DMS114 treated with DMSO at 0.1 percent for 48 hours (cell line): ENCODE measurements around the gene NTN1.
"Not testable (repeated sequence)": the region's sequence is repeated elsewhere in the genome, so short reads cannot be mapped to it uniquely, and the experiment has no call there.

Source experiments
- DNase-seq: peaks from one replicate; lab custom pipeline; 2025; ENCODE audit not compliant: unreplicated experiment; lab: John Stamatoyannopoulos, UW

Gene NTN1

DNA sequence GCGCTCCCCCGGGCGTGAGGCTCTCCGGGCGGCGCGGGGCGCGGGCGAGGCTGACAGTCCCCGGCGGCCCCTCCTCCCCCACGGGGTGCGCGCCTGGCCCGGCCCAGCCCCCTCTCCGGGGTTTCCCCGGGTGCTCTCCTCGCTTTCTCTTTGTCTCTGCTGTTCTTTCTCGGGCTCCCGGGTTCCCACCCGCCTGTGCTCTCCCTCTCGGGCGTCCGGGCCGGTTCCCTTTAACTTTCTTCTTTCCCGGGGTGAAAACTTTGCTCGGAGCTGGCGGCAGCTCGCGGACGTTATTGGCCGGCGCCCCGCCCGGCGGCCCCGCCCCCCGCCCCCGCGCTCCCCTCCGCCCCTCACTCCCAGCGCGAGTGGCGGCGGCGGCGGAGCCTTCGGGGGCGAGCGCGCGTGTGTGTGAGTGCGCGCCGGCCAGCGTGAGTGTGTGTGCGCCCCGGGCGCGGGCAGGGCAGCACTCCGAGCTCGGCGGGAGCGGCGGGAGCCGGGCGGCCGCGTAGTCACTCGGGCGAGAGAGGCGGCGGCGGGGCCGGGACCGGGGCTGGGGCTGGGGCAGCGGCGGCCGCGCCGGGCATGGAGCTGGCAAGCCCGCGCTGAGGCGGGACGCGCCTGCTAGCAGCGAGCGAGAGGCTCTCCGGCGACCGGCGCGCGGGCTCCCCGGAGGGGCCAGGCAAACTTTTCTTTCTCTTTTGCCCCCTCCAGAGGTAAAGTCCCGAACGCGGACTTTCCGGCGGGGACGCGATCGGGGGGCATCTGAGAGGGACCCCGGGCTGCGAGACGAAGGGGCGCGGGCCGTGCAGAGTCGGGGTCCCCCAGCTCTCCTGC is at the start of gene NTN1:
Gene NTN1 (plus strand): TSS at position 353 of the 834 bp plus-strand sequence. CDS start 864 bp downstream, outside the sequence.
- no peak for DNase-seq

DNA sequence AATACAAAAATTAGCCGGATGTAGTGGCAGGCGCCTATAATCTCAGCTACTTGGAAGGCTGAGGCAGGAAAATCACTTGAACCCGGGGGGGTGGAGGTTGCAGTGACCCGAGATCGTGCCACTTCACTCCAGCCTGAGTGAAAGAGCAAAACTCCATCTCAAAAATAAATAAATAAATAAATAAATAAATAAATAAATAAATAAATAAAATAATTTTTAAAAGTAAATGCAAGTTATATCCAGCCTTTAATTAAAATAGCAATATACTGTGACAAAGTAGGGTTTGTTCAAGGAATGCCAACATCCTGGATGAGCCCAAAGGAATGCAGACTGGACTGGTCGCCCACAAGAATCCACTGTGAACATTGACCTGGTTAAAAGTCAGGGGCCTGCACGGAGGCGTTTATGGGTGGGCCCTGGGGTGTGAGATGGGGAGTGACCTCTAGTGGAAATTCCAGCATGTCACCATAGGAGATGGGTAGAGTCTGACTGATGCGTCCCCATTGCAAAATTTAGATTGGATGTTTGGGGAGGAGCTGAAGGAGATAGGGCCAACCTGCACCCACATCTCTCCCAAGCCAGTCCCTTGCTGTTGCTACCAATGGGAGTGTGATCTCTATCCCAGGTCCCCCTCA is 46.1 kb upstream of the NTN1 start:
- DNase-seq: no peak

GRCh38 chr17:8976638-8977037 is 44.7 kb upstream of the NTN1 start:
- DNase-seq: no peak

- no peak for DNase-seq
Measured at GRCh38 chr17:8979715-8980114, 41.6 kb upstream of the NTN1 start.

DNA sequence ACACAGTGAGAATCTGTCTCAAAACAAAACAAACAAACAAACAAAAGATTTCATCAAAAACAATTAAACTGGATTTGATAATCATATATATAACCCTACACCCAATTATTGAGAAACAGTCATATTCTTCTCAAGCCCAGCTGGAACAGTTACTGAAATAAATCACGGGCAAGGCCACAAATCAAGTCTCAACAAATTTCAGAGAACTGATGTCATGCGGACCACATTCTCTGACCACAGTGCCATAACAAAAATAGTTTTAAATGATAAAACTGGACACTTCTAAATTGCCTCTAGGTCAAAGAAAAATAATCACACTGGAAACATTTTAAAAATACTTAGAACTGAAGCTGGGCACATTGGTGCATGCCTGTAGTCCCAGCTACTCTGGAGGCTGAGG is 39.9 kb upstream of the NTN1 start:
- no peak for DNase-seq

- DNase-seq: not testable (repeated sequence)
Measured at GRCh38 chr17:8984225-8984624, 37.1 kb upstream of the NTN1 start.

- no peak for DNase-seq
Measured at GRCh38 chr17:8985054-8985701, 36.1 kb upstream of the NTN1 start.

DNA sequence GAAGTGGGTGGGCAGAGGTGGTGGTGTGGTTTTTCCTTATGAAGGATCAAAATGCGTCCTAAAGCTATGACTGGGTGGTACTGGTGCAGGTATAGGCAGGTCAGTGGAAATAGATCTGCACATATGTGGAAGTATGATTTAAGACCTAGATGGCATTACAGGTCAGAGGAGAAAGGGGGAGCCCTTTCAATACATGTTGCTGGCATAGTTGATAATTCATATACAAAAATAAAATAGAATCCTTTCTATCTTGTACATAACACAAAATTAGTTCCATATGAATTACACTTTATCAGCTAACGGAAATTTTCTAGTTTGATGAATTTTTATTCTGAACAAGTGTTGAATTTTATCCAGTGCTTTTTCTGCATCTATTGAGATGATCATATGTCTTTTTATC is 35.0 kb upstream of the NTN1 start:
- DNase-seq: no peak

DNA sequence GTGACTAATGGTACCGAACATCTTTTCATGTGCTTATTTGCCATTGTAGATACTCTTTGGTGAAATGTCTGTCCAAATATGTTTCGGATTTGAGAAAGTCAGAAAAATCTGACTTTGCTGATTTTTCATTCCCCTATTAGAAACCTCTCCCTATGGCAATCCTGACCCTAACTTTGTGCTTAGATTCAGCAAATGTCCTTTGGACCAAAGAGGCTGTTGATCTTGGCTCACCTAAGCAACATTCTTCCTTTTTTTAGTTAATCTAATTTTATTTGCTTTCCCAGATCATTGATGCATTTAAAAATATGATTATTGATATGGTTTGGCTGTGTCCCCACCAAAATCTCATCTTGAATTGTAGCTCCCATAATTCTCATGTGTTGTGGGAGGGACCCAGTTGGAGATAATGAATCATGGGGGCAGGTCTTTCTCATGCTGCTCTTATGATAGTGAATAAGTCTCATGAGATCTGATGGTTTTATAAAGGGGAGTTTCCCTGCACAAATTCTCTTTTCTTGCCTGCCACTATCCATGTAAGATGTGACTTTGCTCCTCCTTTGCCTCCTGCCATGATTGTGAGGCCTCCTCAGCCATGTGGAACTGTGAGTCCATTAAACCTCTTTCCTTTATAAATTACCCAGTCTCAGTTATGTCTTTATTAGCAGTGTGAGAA is 32.9 kb upstream of the NTN1 start:
- not testable (repeated sequence) for DNase-seq

GRCh38 chr17:8991514-8992285 is 29.6 kb upstream of the NTN1 start:
- peak; percentile 10 for DNase-seq

GRCh38 chr17:8994319-8994718 is 27.0 kb upstream of the NTN1 start:
- DNase-seq: peak; percentile 20

- no peak for DNase-seq
Measured at GRCh38 chr17:8995711-8996110, 25.6 kb upstream of the NTN1 start.

GRCh38 chr17:8997994-8998628 is 23.2 kb upstream of the NTN1 start:
- DNase-seq: peak; percentile 57

GRCh38 chr17:9001559-9001958 is 19.8 kb upstream of the NTN1 start:
- DNase-seq: no peak

- DNase-seq: no peak
Measured at GRCh38 chr17:9002227-9002605, 19.1 kb upstream of the NTN1 start.

DNA sequence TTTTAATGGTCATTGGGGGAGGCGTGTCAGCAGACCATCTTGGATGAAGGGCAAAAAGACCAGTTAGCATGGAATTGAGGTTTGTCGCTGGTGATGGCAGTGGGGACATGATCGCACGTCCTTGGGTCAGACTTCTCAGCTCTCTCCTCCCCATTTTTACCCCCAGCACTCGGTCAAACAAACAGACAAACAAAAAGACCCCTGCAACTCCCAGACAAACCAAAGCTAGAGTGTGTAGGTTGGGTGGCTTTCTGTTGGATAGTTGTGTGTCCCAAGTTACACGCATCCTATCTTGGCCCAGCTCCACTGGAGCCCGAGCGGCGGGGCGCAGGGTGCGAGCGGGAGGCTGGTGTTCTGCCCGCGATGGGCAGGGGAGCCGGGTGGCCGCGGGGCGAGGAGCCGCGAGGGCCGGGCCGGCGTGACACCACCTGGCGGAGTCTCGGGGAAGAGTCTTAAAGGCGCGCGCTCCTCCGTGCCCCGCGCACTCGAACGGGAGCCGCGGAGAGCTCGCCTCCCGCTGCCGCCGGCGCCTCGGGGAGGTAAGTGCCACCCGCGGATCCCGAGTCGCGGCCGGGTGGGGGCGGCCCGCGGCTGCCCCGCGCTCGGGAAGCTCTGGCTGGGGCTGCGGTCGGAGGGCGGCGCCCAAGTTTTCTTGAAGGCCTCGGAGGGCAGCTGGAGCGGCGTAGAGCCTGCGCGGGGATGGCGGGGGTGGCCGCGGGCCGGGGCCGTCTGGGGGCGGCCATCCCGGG is 18.5 kb upstream of the NTN1 start:
- peak; percentile 13 for DNase-seq

DNA sequence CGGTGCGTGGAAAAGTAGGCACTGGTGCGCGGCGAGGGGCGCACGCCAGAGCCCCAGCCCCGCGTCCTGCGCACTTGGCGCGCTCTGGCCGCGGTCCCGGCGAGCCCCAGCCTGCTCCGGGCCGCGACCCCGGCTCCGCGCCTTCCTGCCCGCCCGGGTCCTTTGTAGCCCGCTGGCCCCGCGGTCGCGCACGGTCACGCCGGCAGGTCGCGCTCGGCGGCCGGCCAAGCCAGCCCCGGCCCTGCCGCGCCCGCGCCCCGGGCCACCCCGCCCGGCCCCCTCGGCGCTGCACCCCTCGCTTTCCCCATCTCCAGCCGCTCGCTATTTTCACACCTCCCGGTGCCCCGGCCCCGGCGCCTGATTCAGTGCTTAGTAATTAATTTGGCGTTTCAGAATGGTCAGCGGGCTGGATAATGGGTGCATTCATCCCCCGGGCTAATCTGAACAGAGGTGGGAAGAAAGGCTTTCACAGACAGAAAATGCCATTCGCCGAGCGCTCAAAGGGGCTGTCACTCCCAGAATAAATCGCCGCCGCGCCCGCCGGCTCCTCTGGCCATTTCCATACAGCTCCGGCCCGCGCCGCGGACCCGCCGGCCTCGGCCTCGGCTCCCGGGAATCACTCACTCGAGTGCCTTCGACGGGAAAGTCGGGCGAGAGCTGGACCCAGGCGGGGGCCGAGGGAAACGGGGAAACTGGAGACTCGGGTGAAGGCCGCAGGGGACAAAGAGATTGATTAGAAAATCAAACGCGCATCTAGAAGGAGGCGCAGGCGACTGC is 17.8 kb upstream of the NTN1 start:
- no peak for DNase-seq

- no peak for DNase-seq
Measured at GRCh38 chr17:9004132-9004960, 17.0 kb upstream of the NTN1 start.
